ENCODE results near the gene NEK1. TPM values are rescaled to one million over a fixed set of nuclear protein-coding genes. Genes with fewer than 3 reads are reported as not detected.

The NEK1 gene
- total RNA-seq, 1 experiment from 2014 or later: 12.3 TPM

GRCh38 chr4:169410839-169411770 lies 201.3 kb downstream of the NEK1 start:
- peak overlapping the region; percentile 6 to 59 (median 44); a peak in 4 of 7 replicates for H3K27ac Mint-ChIP-seq
- Histone ChIP-seq H2BK20ac (ENCODE audit: low read depth, low read length, poor library complexity, severe bottlenecking) (no peak overlapping the region), H3K27me3 (ENCODE audit: insufficient read depth, low read length) (no peaks in the 10 kb centered on the region), H2AK5ac (ENCODE audit: insufficient read length, low read length) (no peak overlapping the region), H3K4me1 (ENCODE audit: insufficient read depth, low read length) (no peaks in the 10 kb centered on the region; the same call in 1 of the 2 replicates), H3T11ph (ENCODE audit: low read length) (no peak overlapping the region), H3K79me1 (ENCODE audit: insufficient read depth, low read depth, low read length, poor library complexity, severe bottlenecking) (no peaks in the 10 kb centered on the region), H2AFZ (ENCODE audit: low read length) (no peak overlapping the region), H3K27ac (ENCODE audit: insufficient read length, low read depth, low read length) (peak overlapping the region; percentile 70), H3K14ac (ENCODE audit: insufficient read depth, low read length) (no peak overlapping the region), H3K4ac (ENCODE audit: low read depth, low read length) (no peak overlapping the region), H3K18ac (ENCODE audit: insufficient read length, low read depth, low read length) (no peak overlapping the region), H2BK12ac (ENCODE audit: insufficient read length, low read depth, low read length) (no peak overlapping the region), H4K91ac (ENCODE audit: insufficient read length, low read depth, low read length) (no peak overlapping the region), H3K79me2 (ENCODE audit: insufficient read depth, low read length) (no peaks in the 10 kb centered on the region), H3K56ac (ENCODE audit: insufficient read length, low read depth, low read length) (no peak overlapping the region), H2BK120ac (ENCODE audit: low read depth, low read length, poor library complexity, severe bottlenecking) (no peak overlapping the region), H3K9me3 (ENCODE audit: control insufficient read depth, low read depth, low read length) (no peaks in the 10 kb centered on the region), H4K20me1 (ENCODE audit: control insufficient read depth, insufficient read depth, insufficient read length) (no peaks in the 10 kb centered on the region), H2BK15ac (ENCODE audit: low read depth, low read length) (no peak overlapping the region), H2BK5ac (ENCODE audit: insufficient read length, low read length) (no peak overlapping the region), H3K23me2 (ENCODE audit: insufficient read length, low read depth, low read length, poor library complexity, severe bottlenecking) (no peaks in the 10 kb centered on the region), H3K9ac (ENCODE audit: extremely low read depth, insufficient read length, low read length) (no peak overlapping the region), H3K23ac (ENCODE audit: insufficient read length, low read depth, low read length) (no peak overlapping the region), H3K4me2 (ENCODE audit: insufficient read depth, insufficient read length, low read length) (no peak overlapping the region), H4K5ac (ENCODE audit: insufficient read length, low read depth, low read length) (no peak overlapping the region), H4K8ac (replicated peaks; ENCODE audit: insufficient read length, low read depth, low read length) (no peak overlapping the region)
- peaks cover 8 to 12% of the 10 kb centered on the region in 2 experiments for H3K4me1 Mint-ChIP-seq
- H3K4me3 Mint-ChIP-seq: no peak overlapping the region
- no peaks in the 10 kb centered on the region for H3K27me3 Mint-ChIP-seq (ENCODE audit: low read depth)
- TF ChIP-seq CTCF (conservative IDR thresholded peaks at IDR 0.05): no peak
- H3K36me3 Mint-ChIP-seq (ENCODE audit: insufficient read depth in 1 of 3, low read depth in 3 of 3): 0 out of 7 replicates have a peak, but pooled peaks cover 0 to 3% (median 0%) of the 10 kb centered on the region in 3 experiments
- peak; percentile 47 for DNase-seq
- WGBS (ENCODE audit: extremely low coverage, insufficient read length, low lambda C conversion rate): no CpG with 5 or more reads among the region's 12 CpGs
- H3K9me3 Mint-ChIP-seq: no peaks in the 10 kb centered on the region

Data from H9 (cell line).